ENCODE data around the gene SLK. TPM values are rescaled to one million over a fixed set of nuclear protein-coding genes. Genes with fewer than 3 reads are reported as not detected.

SLK gene
- total RNA-seq, 2 donors from 2014 or later: 38.3 to 91.2 TPM

DNA sequence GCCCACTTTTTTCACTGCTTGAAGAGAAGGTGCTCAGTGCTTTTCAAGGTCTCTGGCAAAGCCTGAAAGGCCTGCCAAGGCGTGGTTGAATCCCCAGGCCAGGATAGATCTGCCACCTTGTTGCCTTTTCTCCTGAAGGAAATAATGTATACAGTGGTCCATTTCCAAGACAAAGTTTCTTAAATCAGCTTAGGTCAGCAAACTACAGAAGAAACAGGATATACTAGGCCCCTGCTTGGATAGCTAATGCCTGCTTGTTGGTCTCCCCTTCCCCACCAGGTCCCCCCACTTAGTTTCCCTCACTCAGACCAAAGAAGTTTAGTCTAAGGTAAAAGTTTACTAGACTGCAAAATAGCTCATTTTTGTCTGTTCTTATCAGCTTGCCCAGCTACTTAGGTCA, 98.8 kb downstream of the SLK start:
- no peaks in the 10 kb centered on the region for H3K27me3 ChIP-seq (replicated peaks; ENCODE audit: insufficient read depth)
- no peak overlapping the region for H3K27ac ChIP-seq
- H3K36me3 ChIP-seq: no peaks in the 10 kb centered on the region
- DNase-seq (ENCODE audit: low spot score): no peak
- no peaks in the 10 kb centered on the region for H3K4me1 ChIP-seq (ENCODE audit: control insufficient read depth in 1 of 2, low read depth in 2 of 2)
- no peak overlapping the region for H3K4me3 ChIP-seq
- no peak for TF ChIP-seq CTCF (IDR thresholded peaks at IDR 0.05)
- ATAC-seq (ENCODE audit: insufficient number of reproducible peaks, low FRiP score, low read depth): no peak
- no peaks in the 10 kb centered on the region for H3K9me3 ChIP-seq

DNA sequence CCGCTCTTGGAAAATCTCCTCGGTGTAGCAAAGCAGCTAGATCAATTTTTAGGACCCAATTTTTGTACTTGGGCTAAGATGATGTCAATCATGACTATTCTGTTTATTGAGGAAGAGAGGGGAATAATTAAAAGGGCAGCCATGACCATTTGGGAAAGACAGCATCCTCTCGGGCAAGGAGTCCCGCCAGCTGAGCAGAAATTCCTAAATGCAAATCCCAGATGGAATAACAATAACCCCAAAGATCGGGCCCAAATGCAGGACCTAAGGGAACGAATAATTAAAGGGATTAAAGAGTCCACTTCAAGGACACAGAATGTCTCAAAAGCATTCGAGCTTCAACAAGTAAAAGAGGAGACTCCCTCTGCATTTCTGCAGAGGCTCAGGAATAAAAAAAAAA, 100.0 kb downstream of the SLK start:
- no peak for DNase-seq (ENCODE audit: low spot score)
- Histone ChIP-seq H3K4me3 (no peak overlapping the region), H3K27ac (no peak overlapping the region), H3K36me3 (no peaks in the 10 kb centered on the region), H3K27me3 (replicated peaks; ENCODE audit: insufficient read depth) (no peaks in the 10 kb centered on the region), H3K9me3 (no peaks in the 10 kb centered on the region), H3K4me1 (ENCODE audit: control insufficient read depth in 1 of 2, low read depth in 2 of 2) (no peaks in the 10 kb centered on the region)
- TF ChIP-seq CTCF (IDR thresholded peaks at IDR 0.05): no peak
- no peak for ATAC-seq (ENCODE audit: insufficient number of reproducible peaks, low FRiP score, low read depth)

DNA sequence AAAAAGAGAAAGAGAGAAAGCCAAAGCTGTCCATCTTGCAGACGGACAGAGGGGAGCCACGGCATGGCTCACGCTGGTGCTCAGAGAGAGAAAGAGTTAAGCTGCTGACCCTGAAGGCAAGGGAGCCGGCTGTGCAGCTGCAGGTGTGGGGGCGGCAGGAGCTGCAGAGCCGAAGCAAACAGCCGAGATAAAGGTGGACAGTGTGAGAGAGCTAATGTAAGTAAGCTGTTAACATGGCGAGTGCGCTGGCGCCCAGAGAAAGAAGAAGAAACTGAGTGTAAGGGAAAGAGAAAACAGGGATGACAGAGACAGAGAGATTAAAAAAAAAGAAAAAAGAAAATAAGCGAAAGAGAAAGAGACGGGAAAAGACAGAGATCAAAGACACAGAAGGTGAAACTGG, 100.6 kb downstream of the SLK start:
- H3K9me3 ChIP-seq: no peaks in the 10 kb centered on the region
- ATAC-seq (ENCODE audit: insufficient number of reproducible peaks, low FRiP score, low read depth) (no peak), DNase-seq (ENCODE audit: low spot score) (no peak)
- no peak for TF ChIP-seq CTCF (IDR thresholded peaks at IDR 0.05)
- H3K27me3 ChIP-seq (replicated peaks; ENCODE audit: insufficient read depth): no peaks in the 10 kb centered on the region
- H3K4me1 ChIP-seq (ENCODE audit: control insufficient read depth in 1 of 2, low read depth in 2 of 2): no peaks in the 10 kb centered on the region
- no peak overlapping the region for H3K4me3 ChIP-seq
- H3K36me3 ChIP-seq: no peaks in the 10 kb centered on the region
- H3K27ac ChIP-seq: no peak overlapping the region

DNA sequence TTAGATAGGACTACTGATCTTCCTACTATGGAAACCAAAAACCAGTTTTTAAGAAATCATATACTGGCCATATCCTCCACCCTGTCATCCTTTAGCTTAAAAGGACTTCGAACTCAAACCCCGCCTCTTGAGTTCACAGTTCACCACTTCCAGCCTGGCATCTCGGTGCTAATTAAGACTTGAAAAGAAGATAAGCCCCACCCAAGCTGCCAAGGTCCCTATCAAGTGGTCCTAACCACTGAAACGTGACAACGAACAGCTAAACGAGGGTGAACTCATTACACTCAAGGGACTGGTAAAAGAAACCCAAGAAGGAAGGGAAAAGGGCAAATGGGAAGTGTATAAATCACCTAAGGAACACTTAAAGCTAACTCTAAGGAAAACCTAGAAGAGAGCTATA, 102.7 kb downstream of the SLK start:
- Histone ChIP-seq H3K4me1 (ENCODE audit: control insufficient read depth in 1 of 2, low read depth in 2 of 2) (no peaks in the 10 kb centered on the region), H3K36me3 (no peaks in the 10 kb centered on the region), H3K27ac (no peak overlapping the region), H3K4me3 (no peak overlapping the region), H3K9me3 (no peaks in the 10 kb centered on the region), H3K27me3 (replicated peaks; ENCODE audit: insufficient read depth) (no peaks in the 10 kb centered on the region)
- ATAC-seq (ENCODE audit: insufficient number of reproducible peaks, low FRiP score, low read depth) (no peak), DNase-seq (ENCODE audit: low spot score) (no peak)
- TF ChIP-seq CTCF (IDR thresholded peaks at IDR 0.05): no peak

DNA sequence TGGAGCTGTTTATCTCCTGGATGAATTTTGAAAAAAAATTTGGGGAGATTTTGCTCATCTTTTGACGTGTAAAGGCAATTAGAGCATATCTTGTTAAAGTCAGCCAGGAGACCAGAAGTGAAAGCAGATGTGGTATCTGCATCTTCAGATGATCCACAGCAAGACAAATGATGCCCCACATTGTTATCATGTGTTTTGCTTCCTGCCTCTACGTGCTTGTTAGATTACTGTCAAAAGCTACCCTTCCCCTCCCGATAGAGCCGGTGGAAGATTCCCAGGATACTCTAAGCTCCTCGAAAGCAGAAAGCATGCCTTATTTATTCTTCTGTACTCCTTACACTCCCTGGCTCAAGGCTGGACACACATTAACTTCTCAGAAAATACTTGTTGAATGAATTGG, 105.8 kb downstream of the SLK start:
- no peak for TF ChIP-seq CTCF (IDR thresholded peaks at IDR 0.05)
- no peaks in the 10 kb centered on the region for H3K27me3 ChIP-seq (replicated peaks; ENCODE audit: insufficient read depth)
- H3K9me3 ChIP-seq: no peaks in the 10 kb centered on the region
- no peak overlapping the region for H3K27ac ChIP-seq
- DNase-seq (ENCODE audit: low spot score) (no peak), ATAC-seq (ENCODE audit: insufficient number of reproducible peaks, low FRiP score, low read depth) (no peak)
- no peaks in the 10 kb centered on the region for H3K36me3 ChIP-seq
- H3K4me3 ChIP-seq: no peak overlapping the region
- H3K4me1 ChIP-seq (ENCODE audit: control insufficient read depth in 1 of 2, low read depth in 2 of 2): no peaks in the 10 kb centered on the region
